PFSK-1 (cell line): ENCODE data around the gene GRM1.

Experiments used
- FOXP2 ChIP-seq: optimal IDR thresholded peaks from 2 replicates; pipeline ENCODE3; 2011; ENCODE audit warnings: borderline replicate concordance, control low read depth, inconsistent platforms; ENCODE audit not compliant: insufficient read depth; ENCODE audit errors: extremely low read length, extremely low read depth
- POLR2AphosphoS5 ChIP-seq: IDR thresholded peaks from 2 replicates; pipeline ENCODE4 v1.6.1; 2012; ENCODE audit warnings: low read depth, mild to moderate bottlenecking, control low read depth, low read length, moderate library complexity
- SIN3A ChIP-seq: IDR thresholded peaks from 2 replicates; pipeline ENCODE4 v1.6.1; 2012; ENCODE audit warnings: mild to moderate bottlenecking, low read length, moderate library complexity, borderline replicate concordance; ENCODE audit not compliant: insufficient read depth
- TAF1 ChIP-seq: IDR thresholded peaks from 2 replicates; pipeline ENCODE4 v1.6.1; 2012; ENCODE audit warnings: low read length, control low read depth, borderline replicate concordance; ENCODE audit not compliant: insufficient read depth
- TF ChIP-seq, protein P1 (sequence below), 2 experiments: IDR thresholded peaks; 2 replicates each; pipeline versions ENCODE4 v1.6.1 to v1.8.0; 2011 to 2012; ENCODE audit warnings: low read depth in 2 of 2, low read length in 2 of 2, control low read depth in 1 of 2, inconsistent platforms in 1 of 2, mild to moderate bottlenecking in 1 of 2, moderate library complexity in 1 of 2; ENCODE audit not compliant: insufficient read depth in 1 of 2

GRM1 gene

DNA sequence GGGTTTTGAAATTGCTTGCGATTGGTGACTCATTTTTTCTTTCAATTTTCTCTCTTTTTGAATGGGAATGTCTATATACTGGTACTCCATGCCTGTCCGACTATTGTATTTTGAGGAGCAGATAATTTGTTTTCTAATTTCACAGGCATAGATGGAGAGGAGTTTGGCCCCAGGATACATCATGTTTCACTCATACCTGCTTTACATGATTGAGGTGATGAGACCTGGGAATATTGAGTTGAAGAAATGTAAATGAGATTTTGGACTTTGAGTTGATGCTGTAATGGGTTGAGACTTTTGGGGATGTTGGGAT, 261.7 kb downstream of the GRM1 start:
- TF ChIP-seq FOXP2: no peak
- TF ChIP-seq, protein P1, sequence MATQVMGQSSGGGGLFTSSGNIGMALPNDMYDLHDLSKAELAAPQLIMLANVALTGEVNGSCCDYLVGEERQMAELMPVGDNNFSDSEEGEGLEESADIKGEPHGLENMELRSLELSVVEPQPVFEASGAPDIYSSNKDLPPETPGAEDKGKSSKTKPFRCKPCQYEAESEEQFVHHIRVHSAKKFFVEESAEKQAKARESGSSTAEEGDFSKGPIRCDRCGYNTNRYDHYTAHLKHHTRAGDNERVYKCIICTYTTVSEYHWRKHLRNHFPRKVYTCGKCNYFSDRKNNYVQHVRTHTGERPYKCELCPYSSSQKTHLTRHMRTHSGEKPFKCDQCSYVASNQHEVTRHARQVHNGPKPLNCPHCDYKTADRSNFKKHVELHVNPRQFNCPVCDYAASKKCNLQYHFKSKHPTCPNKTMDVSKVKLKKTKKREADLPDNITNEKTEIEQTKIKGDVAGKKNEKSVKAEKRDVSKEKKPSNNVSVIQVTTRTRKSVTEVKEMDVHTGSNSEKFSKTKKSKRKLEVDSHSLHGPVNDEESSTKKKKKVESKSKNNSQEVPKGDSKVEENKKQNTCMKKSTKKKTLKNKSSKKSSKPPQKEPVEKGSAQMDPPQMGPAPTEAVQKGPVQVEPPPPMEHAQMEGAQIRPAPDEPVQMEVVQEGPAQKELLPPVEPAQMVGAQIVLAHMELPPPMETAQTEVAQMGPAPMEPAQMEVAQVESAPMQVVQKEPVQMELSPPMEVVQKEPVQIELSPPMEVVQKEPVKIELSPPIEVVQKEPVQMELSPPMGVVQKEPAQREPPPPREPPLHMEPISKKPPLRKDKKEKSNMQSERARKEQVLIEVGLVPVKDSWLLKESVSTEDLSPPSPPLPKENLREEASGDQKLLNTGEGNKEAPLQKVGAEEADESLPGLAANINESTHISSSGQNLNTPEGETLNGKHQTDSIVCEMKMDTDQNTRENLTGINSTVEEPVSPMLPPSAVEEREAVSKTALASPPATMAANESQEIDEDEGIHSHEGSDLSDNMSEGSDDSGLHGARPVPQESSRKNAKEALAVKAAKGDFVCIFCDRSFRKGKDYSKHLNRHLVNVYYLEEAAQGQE (IDR thresholded peaks at IDR 0.05; ENCODE audit: insufficient read depth in 1 of 2, low read depth in 2 of 2, low read length in 2 of 2): no peak
- TF ChIP-seq TAF1: no peak; the same call in 1 of the 2 replicates
- TF ChIP-seq POLR2AphosphoS5: no peak; the same call in 1 of the 2 replicates
- TF ChIP-seq SIN3A: no peak

- no peak for TF ChIP-seq FOXP2
- no peak for TF ChIP-seq POLR2AphosphoS5
- no peak for TF ChIP-seq SIN3A
- TF ChIP-seq, protein P1 (IDR thresholded peaks at IDR 0.05; ENCODE audit: insufficient read depth in 1 of 2, low read depth in 2 of 2, low read length in 2 of 2): no peak
- no peak for TF ChIP-seq TAF1
Observed at GRCh38 chr6:146292506-146292905, 263.6 kb downstream of the GRM1 start.

- no peak for TF ChIP-seq TAF1
- TF ChIP-seq FOXP2: no peak
- TF ChIP-seq POLR2AphosphoS5: no peak
- no peak for TF ChIP-seq SIN3A
Observed at GRCh38 chr6:146295695-146296094, 266.8 kb downstream of the GRM1 start.

DNA sequence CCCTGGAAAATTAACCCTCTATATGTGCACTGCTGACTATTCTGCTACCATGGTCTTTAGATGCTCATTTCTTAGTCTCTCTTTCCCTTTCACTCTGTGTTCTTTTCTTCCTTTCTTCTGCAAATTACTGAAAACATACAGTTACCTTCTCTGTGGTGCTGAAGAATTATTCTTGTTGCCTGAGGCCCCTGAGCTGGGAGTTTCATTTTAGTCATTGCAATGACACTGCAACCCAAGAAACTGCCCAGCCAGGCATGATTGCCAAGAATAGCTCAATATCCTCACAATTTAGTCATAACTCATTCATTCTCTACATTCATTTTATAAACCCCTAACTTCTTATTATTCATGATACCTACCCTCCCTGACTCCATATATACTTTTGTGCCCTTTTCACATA, 269.0 kb downstream of the GRM1 start:
- TF ChIP-seq, protein P1 (IDR thresholded peaks at IDR 0.05; ENCODE audit: insufficient read depth in 1 of 2, low read depth in 2 of 2, low read length in 2 of 2): no peak
- TF ChIP-seq SIN3A (no peak), POLR2AphosphoS5 (no peak), FOXP2 (no peak), TAF1 (no peak)

GRCh38 chr6:146300521-146300920, 271.7 kb downstream of the GRM1 start:
- no peak for TF ChIP-seq SIN3A
- TF ChIP-seq, protein P1 (IDR thresholded peaks at IDR 0.05; ENCODE audit: insufficient read depth in 1 of 2, low read depth in 2 of 2, low read length in 2 of 2): no peak
